Lower leg skin (tissue), 4 donors: ENCODE measurements around the gene PLXNB1. TPM values are rescaled to one million over a fixed set of nuclear protein-coding genes. Genes with fewer than 3 reads are reported as not detected.

Source experiments
- DNase-seq, 2 donors: peaks; one replicate each; pipeline ENCODE4 v3.0.0-alpha.2; 2019; ENCODE audit warnings: low spot score in 2 of 2
- H3K4me3 ChIP-seq: fragments of 200-600 bp; sonication (generic); 2 replicates; pipeline ENCODE4 v1.5.1; 2017; ENCODE audit warnings: mild to moderate bottlenecking, low read depth; ENCODE audit not compliant: poor library complexity, severe bottlenecking
- CTCF ChIP-seq, 3 donors: fragments of 450-650 bp; IDR thresholded peaks; one replicate each; pipeline ENCODE4 v1.5.1; 2016; ENCODE audit warnings: antibody characterized with exemption in 3 of 3, mild to moderate bottlenecking in 3 of 3, moderate library complexity in 2 of 3
- POLR2A ChIP-seq, 2 donors: fragments of 450-650 bp; IDR thresholded peaks; one replicate each; pipeline ENCODE4 v1.6.1; 2016 to 2017; ENCODE audit warnings: antibody characterized with exemption in 2 of 2, mild to moderate bottlenecking in 1 of 2, moderate library complexity in 1 of 2
- WGBS, 2 donors: methylation state at CpG; one replicate each; pipeline ENCODE4 v1.1.5; 2018; 5-methylcytosine and 5-hydroxymethylcytosine counted together
- intact Hi-C: fragments of 100-400 bp; cut with DNase I; formaldehyde crosslinking; loops from one replicate; pipeline ENCODE4 v1.15.0; 2023; ENCODE audit warnings: low total_unique reads
- total RNA-seq, 4 donors: library from RNA; depleted of rRNA; stranded (reverse); fragments of >200 nt; gene quantifications; one replicate each; pipeline ENCODE4 v1.1.0, GENCODE V29; 2016

Gene PLXNB1
- total RNA-seq, 4 donors from 2014 or later: 111 to 227 (median 145) TPM

GRCh38 chr3:48372862-48373435, 56.9 kb downstream of the PLXNB1 start:
- 68 to 72% methylated on average over 5 of the region's 5 CpGs for WGBS, 2 donors
- DNase-seq: no peak
- intact Hi-C loops: no loop called here
- TF ChIP-seq CTCF (IDR thresholded peaks at IDR 0.05): no peak
- TF ChIP-seq POLR2A (IDR thresholded peaks at IDR 0.05): no peak
- no peak overlapping the region for H3K4me3 ChIP-seq

- no peak for DNase-seq
- TF ChIP-seq POLR2A (IDR thresholded peaks at IDR 0.05): no peak
- H3K4me3 ChIP-seq: no peak overlapping the region
- 66 to 72% methylated on average over 7 of the region's 7 CpGs for WGBS, 2 donors
- intact Hi-C loops: no loop called here
Observed at GRCh38 chr3:48372377-48372770, 57.5 kb downstream of the PLXNB1 start.

GRCh38 chr3:48371651-48372376, 58.1 kb downstream of the PLXNB1 start, which contains the start of gene FBXW12:
Gene FBXW12 (plus strand): TSS chr3:48372219. CDS start chr3:48372768, 549 bp downstream.
- 91 to 94% methylated on average over 11 of the region's 11 CpGs for WGBS, 2 donors
- intact Hi-C loops: no loop called here
- no peak for DNase-seq
- no peak within 1 kb of the TSS for H3K4me3 ChIP-seq
- TF ChIP-seq CTCF (IDR thresholded peaks at IDR 0.05): no peak
- TF ChIP-seq POLR2A (IDR thresholded peaks at IDR 0.05): no peak

- no peak for DNase-seq
- intact Hi-C loops: no loop called here
- no peak overlapping the region for H3K4me3 ChIP-seq
- WGBS, 2 donors: 83 to 88% methylated on average over 7 of the region's 7 CpGs
- no peak for TF ChIP-seq POLR2A (IDR thresholded peaks at IDR 0.05)
- no peak for TF ChIP-seq CTCF (IDR thresholded peaks at IDR 0.05)
Observed at GRCh38 chr3:48370333-48370713, 59.6 kb downstream of the PLXNB1 start.

GRCh38 chr3:48369693-48370332, 60.1 kb downstream of the PLXNB1 start:
- H3K4me3 ChIP-seq: no peak overlapping the region
- 66 to 74% methylated on average over 7 of the region's 7 CpGs for WGBS, 2 donors
- intact Hi-C loops: no loop called here
- no peak for DNase-seq
- no peak for TF ChIP-seq POLR2A (IDR thresholded peaks at IDR 0.05)
- TF ChIP-seq CTCF (IDR thresholded peaks at IDR 0.05): no peak

- no peak for TF ChIP-seq CTCF (IDR thresholded peaks at IDR 0.05)
- TF ChIP-seq POLR2A (IDR thresholded peaks at IDR 0.05): no peak
- no peak overlapping the region for H3K4me3 ChIP-seq
- no peak for DNase-seq
- intact Hi-C loops: no loop called here
Observed at GRCh38 chr3:48367201-48367600, 62.7 kb downstream of the PLXNB1 start.
